ENCODE data around the gene AGPAT2. TPM values are rescaled to one million over a fixed set of nuclear protein-coding genes. Genes with fewer than 3 reads are reported as not detected.

The AGPAT2 gene
- total RNA-seq, 1 donor from 2014 or later, result 106 TPM

- H3K36me3 ChIP-seq, result no peaks in the 10 kb centered on the region
- peaks cover 6% of the 10 kb centered on the region for H3K27me3 ChIP-seq (ENCODE audit: low read depth)
- no peak for DNase-seq
- no peaks in the 10 kb centered on the region for H3K9me3 ChIP-seq
- TF ChIP-seq CTCF (IDR thresholded peaks at IDR 0.05), result no peak
- no peak for ATAC-seq
- H3K4me3 ChIP-seq, result no peak overlapping the region
- intact Hi-C loops (cut with DNase I), result no loop called here
- H3K27ac ChIP-seq, result no peak overlapping the region
- H3K4me1 ChIP-seq, result peaks cover 28% of the 10 kb centered on the region
Observed at GRCh38 chr9:136650648-136651047, 36.6 kb downstream of the AGPAT2 start.

- intact Hi-C loops (cut with DNase I), result no loop called here
- H3K9me3 ChIP-seq, result no peaks in the 10 kb centered on the region
- ATAC-seq (no peak), DNase-seq (no peak)
- H3K27ac ChIP-seq, result no peak overlapping the region
- no peak overlapping the region for H3K4me3 ChIP-seq
- H3K4me1 ChIP-seq, result peaks cover 28% of the 10 kb centered on the region
- H3K27me3 ChIP-seq (ENCODE audit: low read depth), result no peaks in the 10 kb centered on the region
- TF ChIP-seq CTCF (IDR thresholded peaks at IDR 0.05), result no peak
- H3K36me3 ChIP-seq, result no peaks in the 10 kb centered on the region
Observed at GRCh38 chr9:136650021-136650420, 37.2 kb downstream of the AGPAT2 start.

- Histone ChIP-seq H3K4me1 (peaks cover 37% of the 10 kb centered on the region), H3K4me3 (peak overlapping the region; percentile 29), H3K27me3 (ENCODE audit: low read depth) (no peaks in the 10 kb centered on the region), H3K36me3 (no peaks in the 10 kb centered on the region), H3K9me3 (no peaks in the 10 kb centered on the region), H3K27ac (peak overlapping the region; percentile 69)
- no peak for TF ChIP-seq CTCF (IDR thresholded peaks at IDR 0.05)
- ATAC-seq, result no peak
- intact Hi-C loops (cut with DNase I), result no loop called here
- peak; percentile 73 for DNase-seq
Observed at GRCh38 chr9:136648751-136649150, 38.5 kb downstream of the AGPAT2 start.

GRCh38 chr9:136646827-136647711 is 40.2 kb downstream of the AGPAT2 start:
- DNase-seq, result peak; percentile 48
- peak overlapping the region; percentile 89 for H3K27ac ChIP-seq
- H3K36me3 ChIP-seq, result no peaks in the 10 kb centered on the region
- no peak for TF ChIP-seq CTCF (IDR thresholded peaks at IDR 0.05)
- ATAC-seq, result no peak
- H3K4me3 ChIP-seq, result peak overlapping the region; percentile 51
- no peaks in the 10 kb centered on the region for H3K9me3 ChIP-seq
- intact Hi-C loops (cut with DNase I), result no loop called here
- H3K4me1 ChIP-seq, result peaks cover 41% of the 10 kb centered on the region
- no peaks in the 10 kb centered on the region for H3K27me3 ChIP-seq (ENCODE audit: low read depth)

- no peaks in the 10 kb centered on the region for H3K9me3 ChIP-seq
- peak overlapping the region; percentile 51 for H3K4me3 ChIP-seq
- H3K27me3 ChIP-seq (ENCODE audit: low read depth), result no peaks in the 10 kb centered on the region
- H3K36me3 ChIP-seq, result no peaks in the 10 kb centered on the region
- peak; percentile 15 for TF ChIP-seq CTCF (IDR thresholded peaks at IDR 0.05)
- peak overlapping the region; percentile 89 for H3K27ac ChIP-seq
- intact Hi-C loops (cut with DNase I), result no loop called here
- DNase-seq (peak; percentile 73), ATAC-seq (peak; percentile 25 to 29)
- peaks cover 50% of the 10 kb centered on the region for H3K4me1 ChIP-seq
Observed at GRCh38 chr9:136645903-136646754, 41.1 kb downstream of the AGPAT2 start.

Measured in lower lobe of right lung (tissue), 2 donors.